Measurements from ENCODE around the gene CYB5A.

DNA sequence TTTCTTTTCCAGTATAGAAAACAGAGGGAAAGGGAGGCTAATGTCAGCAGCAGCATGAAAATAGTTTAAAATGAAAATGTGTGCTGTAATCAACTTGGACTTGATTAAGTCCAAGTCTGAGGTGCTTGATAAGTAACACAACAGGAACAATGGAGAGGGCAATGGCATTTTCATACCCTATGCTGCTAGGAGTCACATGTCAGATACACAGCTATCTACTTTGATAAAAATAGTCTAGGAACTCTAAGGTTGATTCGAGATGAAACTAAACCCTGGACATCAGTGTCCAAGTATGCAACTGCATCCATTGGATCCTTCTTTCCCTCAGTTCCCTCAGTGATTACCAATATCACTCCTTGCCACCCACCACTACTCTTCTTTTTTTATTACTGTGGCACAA is 19.2 kb upstream of the CYB5A start:
- no peak for TF ChIP-seq ZNF274 (IDR thresholded peaks at IDR 0.05; ENCODE audit: borderline replicate concordance, extremely low read depth, low read length)
- TF ChIP-seq YY1 (IDR thresholded peaks at IDR 0.05; ENCODE audit: low read depth, low read length), result no peak
- TF ChIP-seq POU5F1 (IDR thresholded peaks at IDR 0.05; ENCODE audit: low read depth, low read length), result no peak
- TF ChIP-seq, protein P1, sequence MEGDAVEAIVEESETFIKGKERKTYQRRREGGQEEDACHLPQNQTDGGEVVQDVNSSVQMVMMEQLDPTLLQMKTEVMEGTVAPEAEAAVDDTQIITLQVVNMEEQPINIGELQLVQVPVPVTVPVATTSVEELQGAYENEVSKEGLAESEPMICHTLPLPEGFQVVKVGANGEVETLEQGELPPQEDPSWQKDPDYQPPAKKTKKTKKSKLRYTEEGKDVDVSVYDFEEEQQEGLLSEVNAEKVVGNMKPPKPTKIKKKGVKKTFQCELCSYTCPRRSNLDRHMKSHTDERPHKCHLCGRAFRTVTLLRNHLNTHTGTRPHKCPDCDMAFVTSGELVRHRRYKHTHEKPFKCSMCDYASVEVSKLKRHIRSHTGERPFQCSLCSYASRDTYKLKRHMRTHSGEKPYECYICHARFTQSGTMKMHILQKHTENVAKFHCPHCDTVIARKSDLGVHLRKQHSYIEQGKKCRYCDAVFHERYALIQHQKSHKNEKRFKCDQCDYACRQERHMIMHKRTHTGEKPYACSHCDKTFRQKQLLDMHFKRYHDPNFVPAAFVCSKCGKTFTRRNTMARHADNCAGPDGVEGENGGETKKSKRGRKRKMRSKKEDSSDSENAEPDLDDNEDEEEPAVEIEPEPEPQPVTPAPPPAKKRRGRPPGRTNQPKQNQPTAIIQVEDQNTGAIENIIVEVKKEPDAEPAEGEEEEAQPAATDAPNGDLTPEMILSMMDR (IDR thresholded peaks at IDR 0.05; ENCODE audit: control extremely low read depth in 1 of 3, insufficient read depth in 1 of 3, low read depth in 1 of 3, low read length in 3 of 3), result no peak
- no peak for TF ChIP-seq RBBP5 (IDR thresholded peaks at IDR 0.05; ENCODE audit: borderline replicate concordance, low read depth, low read length)
- no peak for TF ChIP-seq SP1 (IDR thresholded peaks at IDR 0.05; ENCODE audit: low read depth, low read length)
- TF ChIP-seq MAX (IDR thresholded peaks at IDR 0.05), result no peak
- no peak for TF ChIP-seq TAF1 (IDR thresholded peaks at IDR 0.05; ENCODE audit: low read depth, low read length)

Data from H1 (cell line).